ENCODE measurements around the gene NUP35.

- TF ChIP-seq POLR2A (IDR thresholded peaks at IDR 0.05; ENCODE audit: low read length) (peak; percentile 86), GATA1 (IDR thresholded peaks at IDR 0.05; ENCODE audit: low read depth, low read length) (no peak)
These were observed 45.6 kb upstream of the NUP35 start, which contains the start of gene DUSP19 for GRCh38 chr2:183078464-183079138.
